HepG2 (cell line): ENCODE measurements around the gene PROC. TPM values are rescaled to one million over a fixed set of nuclear protein-coding genes. Genes with fewer than 3 reads are reported as not detected.

Experiments used
- DNMT1 ChIP-seq: sonication (generic); formaldehyde crosslinking; IDR thresholded peaks from 2 replicates; pipeline ENCODE4 v1.5.1; 2020; ENCODE audit warnings: mild to moderate bottlenecking, missing genetic modification reagents
- HNRNPH1 ChIP-seq: fragments of 200-400 bp; formaldehyde crosslinking; optimal IDR thresholded peaks from 2 replicates; pipeline ENCODE3; 2017; ENCODE audit warnings: mild to moderate bottlenecking, low read depth, low read length
- HOXA7 ChIP-seq: sonication (generic); formaldehyde crosslinking; IDR thresholded peaks from 2 replicates; pipeline ENCODE4 v1.8.1; 2022; ENCODE audit warnings: mild to moderate bottlenecking, missing genetic modification reagents, moderate library complexity
- ISL2 ChIP-seq: sonication (generic); formaldehyde crosslinking; IDR thresholded peaks from 2 replicates; pipeline ENCODE4 v1.5.0; 2020; ENCODE audit warnings: missing genetic modification reagents
- NR3C1 ChIP-seq: sonication (generic); formaldehyde crosslinking; IDR thresholded peaks from 2 replicates; pipeline ENCODE4 v1.4.0; 2020; ENCODE audit warnings: missing genetic modification reagents
- POLR2G ChIP-seq: fragments of 200-400 bp; formaldehyde crosslinking; IDR thresholded peaks from 2 replicates; pipeline ENCODE4 v1.6.1; 2018; ENCODE audit warnings: mild to moderate bottlenecking, low read depth, low read length, moderate library complexity
- RARA ChIP-seq: IDR thresholded peaks from 2 replicates; pipeline ENCODE4 v1.6.1; 2016; ENCODE audit warnings: missing genetic modification reagents, missing compliant biosample characterization
- RFX3 ChIP-seq: IDR thresholded peaks from 2 replicates; pipeline ENCODE4 v1.6.1; 2016; ENCODE audit warnings: missing biosample characterization, missing genetic modification reagents
- TOE1 ChIP-seq: sonication (generic); formaldehyde crosslinking; IDR thresholded peaks from 2 replicates; pipeline ENCODE4 v1.4.0; 2020; ENCODE audit warnings: mild to moderate bottlenecking, missing genetic modification reagents
- UBTF ChIP-seq: sonication (generic); formaldehyde crosslinking; IDR thresholded peaks from 2 replicates; pipeline ENCODE4 v1.4.0; 2020; ENCODE audit warnings: mild to moderate bottlenecking, missing genetic modification reagents
- ZFY ChIP-seq: sonication (generic); formaldehyde crosslinking; IDR thresholded peaks from 2 replicates; pipeline ENCODE4 v1.4.0; 2020; ENCODE audit warnings: missing genetic modification reagents
- ZNF251 ChIP-seq: sonication (generic); formaldehyde crosslinking; IDR thresholded peaks from 2 replicates; pipeline ENCODE4 v1.9.0; 2021; ENCODE audit warnings: mild to moderate bottlenecking, missing genetic modification reagents
- ZNF570 ChIP-seq: sonication (generic); formaldehyde crosslinking; IDR thresholded peaks from 2 replicates; pipeline ENCODE4 v1.4.0; 2020; ENCODE audit warnings: mild to moderate bottlenecking, missing genetic modification reagents, borderline replicate concordance
- ZNF678 ChIP-seq: sonication (generic); formaldehyde crosslinking; IDR thresholded peaks from 2 replicates; pipeline ENCODE4 v1.4.0; 2020; ENCODE audit warnings: mild to moderate bottlenecking, missing genetic modification reagents
- ZNF761 ChIP-seq: sonication (generic); formaldehyde crosslinking; conservative IDR thresholded peaks from 2 replicates; pipeline ENCODE4 v1.4.0; 2020; ENCODE audit warnings: mild to moderate bottlenecking, missing genetic modification reagents
- ZNF83 ChIP-seq: sonication (generic); formaldehyde crosslinking; IDR thresholded peaks from 2 replicates; pipeline ENCODE4 v1.4.0; 2020; ENCODE audit warnings: missing genetic modification reagents, mild to moderate bottlenecking, borderline replicate concordance
- polyA plus RNA-seq, 8 experiments: library from polyadenylated mRNA; depleted of rRNA in 3 of 8; stranded (reverse) in 7 of 8; unstranded in 1 of 8; fragments of >200 nt; fragmentation: Illumina TruSeq in 4 of 8; extraction: Trizol in 4 of 8; gene quantifications; 2 replicates each; pipeline versions ENCODE4 v1.2.1 to v1.2.3, GENCODE V29; 2011 to 2016; ENCODE audit warnings: low read depth in 4 of 8, missing spikeins in 1 of 8, mixed read lengths in 1 of 8; ENCODE audit not compliant: insufficient read depth in 1 of 8
- total RNA-seq, 5 experiments: library from RNA; depleted of rRNA; stranded (reverse); fragments of >200 nt; fragmentation: Illumina TruSeq; extraction: Trizol; gene quantifications; 2 replicates each; pipeline ENCODE4 v1.2.3, GENCODE V29; 2016; ENCODE audit warnings: low read depth in 1 of 5
- TF ChIP-seq, protein P1 (sequence below): sonication (generic); formaldehyde crosslinking; IDR thresholded peaks from 2 replicates; pipeline ENCODE4 v1.4.0; 2020; ENCODE audit warnings: mild to moderate bottlenecking, missing genetic modification reagents
- TF ChIP-seq, protein P2 (sequence below): sonication (generic); formaldehyde crosslinking; conservative IDR thresholded peaks from 2 replicates; pipeline ENCODE4 v1.8.1; 2023; ENCODE audit warnings: missing genetic modification reagents

The PROC gene
- total and polyA plus RNA-seq, 2 of the 13 experiments (the other 11 are each of a cell fraction or from before 2014, with no cell fraction given) = 134 to 185 TPM

GRCh38 chr2:127386764-127387654 is 31.2 kb upstream of the PROC start (continued):
- no peak; the same call in none of the 2 replicates for TF ChIP-seq UBTF (CRISPR knock-in tag)
- no peak for TF ChIP-seq ZNF761 (CRISPR knock-in tag)
- TF ChIP-seq HNRNPH1 = no peak
- TF ChIP-seq DNMT1 (CRISPR knock-in tag) = no peak
- TF ChIP-seq ZNF251 (CRISPR knock-in tag) = no peak
- TF ChIP-seq RARA (CRISPR knock-in tag) = peak; percentile 37
- TF ChIP-seq ZFY = no peak; the same call in 1 of the 2 replicates
- peak; percentile 58; the same call in 1 of the 2 replicates for TF ChIP-seq TOE1 (CRISPR knock-in tag)
- 0 out of 2 replicates have a peak, but pooled peaks have one; percentile 17 for TF ChIP-seq RFX3 (CRISPR knock-in tag)
- TF ChIP-seq, protein P1, sequence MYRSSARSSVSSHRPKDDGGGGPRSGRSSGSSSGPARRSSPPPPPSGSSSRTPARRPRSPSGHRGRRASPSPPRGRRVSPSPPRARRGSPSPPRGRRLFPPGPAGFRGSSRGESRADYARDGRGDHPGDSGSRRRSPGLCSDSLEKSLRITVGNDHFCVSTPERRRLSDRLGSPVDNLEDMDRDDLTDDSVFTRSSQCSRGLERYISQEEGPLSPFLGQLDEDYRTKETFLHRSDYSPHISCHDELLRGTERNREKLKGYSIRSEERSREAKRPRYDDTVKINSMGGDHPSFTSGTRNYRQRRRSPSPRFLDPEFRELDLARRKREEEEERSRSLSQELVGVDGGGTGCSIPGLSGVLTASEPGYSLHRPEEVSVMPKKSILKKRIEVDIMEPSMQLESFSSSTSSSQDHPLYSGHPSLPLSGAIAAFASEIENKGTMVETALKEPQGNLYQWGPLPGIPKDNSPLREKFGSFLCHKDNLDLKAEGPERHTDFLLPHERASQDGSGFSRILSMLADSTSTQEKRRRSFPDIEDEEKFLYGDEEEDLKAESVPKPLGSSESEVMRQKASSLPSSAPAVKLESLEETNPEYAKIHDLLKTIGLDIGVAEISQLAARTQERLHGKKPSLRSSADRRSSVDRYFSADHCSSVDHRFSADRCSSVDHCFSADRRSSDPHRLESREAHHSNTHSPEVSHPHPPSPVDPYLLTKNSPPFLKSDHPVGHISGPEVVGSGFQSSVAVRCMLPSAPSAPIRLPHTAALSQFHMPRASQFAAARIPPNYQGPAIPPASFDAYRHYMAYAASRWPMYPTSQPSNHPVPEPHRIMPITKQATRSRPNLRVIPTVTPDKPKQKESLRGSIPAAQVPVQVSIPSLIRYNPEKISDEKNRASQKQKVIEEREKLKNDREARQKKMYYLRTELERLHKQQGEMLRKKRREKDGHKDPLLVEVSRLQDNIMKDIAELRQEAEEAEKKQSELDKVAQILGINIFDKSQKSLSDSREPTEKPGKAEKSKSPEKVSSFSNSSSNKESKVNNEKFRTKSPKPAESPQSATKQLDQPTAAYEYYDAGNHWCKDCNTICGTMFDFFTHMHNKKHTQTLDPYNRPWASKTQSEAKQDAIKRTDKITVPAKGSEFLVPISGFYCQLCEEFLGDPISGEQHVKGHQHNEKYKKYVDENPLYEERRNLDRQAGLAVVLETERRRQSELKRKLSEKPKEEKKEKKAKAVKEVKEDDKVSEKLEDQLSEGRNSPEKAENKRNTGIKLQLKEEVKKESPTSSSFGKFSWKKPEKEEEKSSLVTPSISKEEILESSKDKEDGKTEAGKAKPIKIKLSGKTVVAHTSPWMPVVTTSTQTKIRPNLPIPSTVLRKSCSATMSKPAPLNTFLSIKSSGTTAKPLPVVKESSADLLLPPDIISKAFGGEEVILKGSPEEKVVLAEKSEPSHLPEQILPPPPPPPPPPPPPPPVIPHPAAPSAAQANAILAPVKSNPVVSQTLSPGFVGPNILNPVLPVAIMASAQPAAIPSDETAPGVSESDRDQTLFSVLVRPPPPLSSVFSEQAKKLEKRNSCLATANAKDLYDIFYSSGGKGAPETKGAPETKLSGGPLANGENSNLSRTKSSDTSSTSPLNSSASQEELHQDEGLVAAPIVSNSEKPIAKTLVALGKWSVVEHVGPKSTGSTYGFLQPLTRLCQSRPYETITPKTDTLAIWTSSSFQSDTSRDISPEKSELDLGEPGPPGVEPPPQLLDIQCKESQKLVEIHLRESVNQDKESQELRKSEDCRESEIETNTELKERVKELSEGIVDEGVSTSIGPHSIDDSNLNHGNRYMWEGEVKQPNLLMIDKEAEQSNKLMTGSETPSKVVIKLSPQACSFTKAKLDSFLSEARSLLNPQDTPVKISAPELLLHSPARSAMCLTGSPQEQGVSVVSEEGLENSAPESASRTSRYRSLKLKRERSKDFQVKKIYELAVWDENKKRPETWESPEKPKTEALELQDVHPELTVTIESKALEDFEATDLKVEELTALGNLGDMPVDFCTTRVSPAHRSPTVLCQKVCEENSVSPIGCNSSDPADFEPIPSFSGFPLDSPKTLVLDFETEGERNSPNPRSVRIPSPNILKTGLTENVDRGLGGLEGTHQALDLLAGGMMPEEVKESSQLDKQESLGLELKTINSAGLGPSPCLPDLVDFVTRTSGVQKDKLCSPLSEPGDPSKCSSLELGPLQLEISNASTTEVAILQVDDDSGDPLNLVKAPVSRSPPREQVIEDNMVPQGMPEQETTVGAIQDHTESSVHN = no peak
- no peak; the same call in 1 of the 2 replicates for TF ChIP-seq POLR2G
- no peak for TF ChIP-seq HOXA7
- TF ChIP-seq ZNF570 (CRISPR knock-in tag) = no peak
- TF ChIP-seq NR3C1 (CRISPR knock-in tag) = no peak
- TF ChIP-seq, protein P2, sequence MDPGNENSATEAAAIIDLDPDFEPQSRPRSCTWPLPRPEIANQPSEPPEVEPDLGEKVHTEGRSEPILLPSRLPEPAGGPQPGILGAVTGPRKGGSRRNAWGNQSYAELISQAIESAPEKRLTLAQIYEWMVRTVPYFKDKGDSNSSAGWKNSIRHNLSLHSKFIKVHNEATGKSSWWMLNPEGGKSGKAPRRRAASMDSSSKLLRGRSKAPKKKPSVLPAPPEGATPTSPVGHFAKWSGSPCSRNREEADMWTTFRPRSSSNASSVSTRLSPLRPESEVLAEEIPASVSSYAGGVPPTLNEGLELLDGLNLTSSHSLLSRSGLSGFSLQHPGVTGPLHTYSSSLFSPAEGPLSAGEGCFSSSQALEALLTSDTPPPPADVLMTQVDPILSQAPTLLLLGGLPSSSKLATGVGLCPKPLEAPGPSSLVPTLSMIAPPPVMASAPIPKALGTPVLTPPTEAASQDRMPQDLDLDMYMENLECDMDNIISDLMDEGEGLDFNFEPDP (CRISPR knock-in tag) = no peak
- TF ChIP-seq ISL2 (CRISPR knock-in tag) = peak; percentile 52; the same call in 1 of the 2 replicates
- TF ChIP-seq ZNF678 (CRISPR knock-in tag) = no peak
- TF ChIP-seq ZNF83 (CRISPR knock-in tag) = no peak
